ENCODE measurements around the gene VKORC1. TPM values are rescaled to one million over a fixed set of nuclear protein-coding genes. Genes with fewer than 3 reads are reported as not detected.

The VKORC1 gene
- 419 and 434 TPM in 2 replicates for polyA plus RNA-seq (2012; rRNA removed)
- polyA plus RNA-seq (2012; cell fraction: cytosol; rRNA removed) = 265 and 341 TPM in 2 replicates
- 174 and 208 TPM in 2 replicates for polyA plus RNA-seq (2012; cell fraction: nucleus; rRNA removed)

DNA sequence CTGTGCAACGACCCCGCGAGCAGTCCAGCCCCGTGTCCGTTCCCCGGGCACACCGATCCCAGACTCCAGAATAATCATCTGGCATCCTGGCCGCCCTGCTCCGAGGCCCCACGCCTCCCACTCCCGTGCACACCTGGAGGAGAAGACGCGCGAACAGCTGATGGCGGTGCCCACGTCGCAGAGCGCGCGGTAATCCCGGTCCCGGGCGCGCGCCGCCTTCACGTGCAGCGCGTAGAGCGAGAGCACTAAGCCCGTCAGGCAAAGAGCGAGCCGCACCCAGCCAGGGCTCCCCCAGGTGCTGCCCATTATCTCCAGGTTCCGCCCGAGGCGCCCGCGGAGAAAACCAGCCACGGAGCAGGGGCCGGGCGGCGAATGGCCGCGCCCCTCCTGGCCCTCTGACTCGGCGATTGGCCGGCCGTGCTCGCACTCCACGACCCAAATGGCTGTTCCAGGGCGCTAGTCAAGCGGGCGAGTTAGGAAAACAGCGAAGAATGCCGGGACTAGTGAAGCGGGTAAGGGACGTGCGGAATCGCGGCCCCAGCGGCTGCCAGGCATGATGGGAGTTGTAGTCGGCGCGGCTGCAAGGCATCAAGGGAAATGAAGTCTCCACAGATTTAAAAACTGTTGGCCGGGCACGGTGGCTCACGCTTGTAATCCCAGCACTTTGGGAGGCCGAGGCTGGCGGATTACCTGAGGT is at the start of gene VKORC1:
TSS of gene VKORC1 (minus strand) at position 374 of the 697 bp plus-strand sequence. CDS start at position 306, 68 bp downstream.
- Histone ChIP-seq H3K4me2 (peak within 1 kb of the TSS; percentile 100), H3K27me3 (ENCODE audit: insufficient read depth) (no peaks in the 10 kb centered on the region), H3K9ac (peak within 1 kb of the TSS; percentile 92), H4K20me1 (ENCODE audit: insufficient read depth) (peaks cover 7% of the 10 kb centered on the region; the same call in 1 of the 2 replicates), H2AFZ (ENCODE audit: low read depth) (peak within 1 kb of the TSS; percentile 80; the same call in 1 of the 2 replicates), H3K79me2 (ENCODE audit: insufficient read depth) (peaks cover 48% of the 10 kb centered on the region), H3K4me3 (ENCODE audit: low read depth in 2 of 2, low read length in 1 of 2) (peak within 1 kb of the TSS; percentile 68 to 100), H3K27ac (ENCODE audit: low read depth in 2 of 2, low read length in 1 of 2) (peak within 1 kb of the TSS; percentile 73 to 78), H3K9me2 (no peaks in the 10 kb centered on the region), H3K36me3 (replicated peaks in 1 of 2; ENCODE audit: control insufficient read depth in 1 of 2, insufficient read depth in 2 of 2, low read length in 1 of 2) (no peaks in the 10 kb centered on the region), H3K4me1 (ENCODE audit: control insufficient read depth in 1 of 2, insufficient read depth in 2 of 2, low read depth in 1 of 2, low read length in 1 of 2) (peaks cover 4 to 16% of the 10 kb centered on the region in 2 experiments; a peak in 2 of 4 replicates), H3F3A (replicated peaks; ENCODE audit: insufficient read depth) (no peaks in the 10 kb centered on the region), H3K9me3 (no peaks in the 10 kb centered on the region)
- TF ChIP-seq SIN3A (IDR thresholded peaks at IDR 0.05; ENCODE audit: borderline replicate concordance, low read depth, low read length) (0 out of 2 replicates have a peak, but pooled peaks have one; percentile 47), POLR2AphosphoS5 (IDR thresholded peaks at IDR 0.05; ENCODE audit: low read depth, low read length) (0 out of 2 replicates have a peak, but pooled peaks have one; percentile 52), ELF1 (IDR thresholded peaks at IDR 0.05) (peak; percentile 72), RXRA (IDR thresholded peaks at IDR 0.05; ENCODE audit: borderline replicate concordance, low read depth) (no peak), GABPA (IDR thresholded peaks at IDR 0.05; ENCODE audit: low read depth) (peak; percentile 60), YY1 (IDR thresholded peaks at IDR 0.05; ENCODE audit: low read depth) (peak; percentile 42; the same call in 1 of the 2 replicates), FOXM1 (IDR thresholded peaks at IDR 0.05; ENCODE audit: low read depth) (0 out of 2 replicates have a peak, but pooled peaks have one; percentile 17), TCF12 (IDR thresholded peaks at IDR 0.05) (peak; percentile 34; the same call in 1 of the 2 replicates), RAD21 (IDR thresholded peaks at IDR 0.05; ENCODE audit: low read length) (no peak), MXI1 (IDR thresholded peaks at IDR 0.05; ENCODE audit: low read depth, low read length) (peak; percentile 75; the same call in 1 of the 2 replicates), EP300 (IDR thresholded peaks at IDR 0.05; ENCODE audit: borderline replicate concordance in 1 of 2, low read depth in 1 of 2, low read length in 1 of 2) (peak in 1 of 2 experiments; percentile 29; a peak in 1 of 4 replicates), TAF1 (IDR thresholded peaks at IDR 0.05; ENCODE audit: borderline replicate concordance, low read depth, low read length) (peak; percentile 52), RFX5 (IDR thresholded peaks at IDR 0.05; ENCODE audit: low read length) (peak; percentile 54; the same call in 1 of the 2 replicates), USF1 (IDR thresholded peaks at IDR 0.05; ENCODE audit: borderline replicate concordance, low read depth) (no peak), CHD2 (IDR thresholded peaks at IDR 0.05; ENCODE audit: low read length, partially characterized antibody) (no peak), MAX (IDR thresholded peaks at IDR 0.05; ENCODE audit: low read depth) (peak; percentile 78)
- TF ChIP-seq, protein P1, sequence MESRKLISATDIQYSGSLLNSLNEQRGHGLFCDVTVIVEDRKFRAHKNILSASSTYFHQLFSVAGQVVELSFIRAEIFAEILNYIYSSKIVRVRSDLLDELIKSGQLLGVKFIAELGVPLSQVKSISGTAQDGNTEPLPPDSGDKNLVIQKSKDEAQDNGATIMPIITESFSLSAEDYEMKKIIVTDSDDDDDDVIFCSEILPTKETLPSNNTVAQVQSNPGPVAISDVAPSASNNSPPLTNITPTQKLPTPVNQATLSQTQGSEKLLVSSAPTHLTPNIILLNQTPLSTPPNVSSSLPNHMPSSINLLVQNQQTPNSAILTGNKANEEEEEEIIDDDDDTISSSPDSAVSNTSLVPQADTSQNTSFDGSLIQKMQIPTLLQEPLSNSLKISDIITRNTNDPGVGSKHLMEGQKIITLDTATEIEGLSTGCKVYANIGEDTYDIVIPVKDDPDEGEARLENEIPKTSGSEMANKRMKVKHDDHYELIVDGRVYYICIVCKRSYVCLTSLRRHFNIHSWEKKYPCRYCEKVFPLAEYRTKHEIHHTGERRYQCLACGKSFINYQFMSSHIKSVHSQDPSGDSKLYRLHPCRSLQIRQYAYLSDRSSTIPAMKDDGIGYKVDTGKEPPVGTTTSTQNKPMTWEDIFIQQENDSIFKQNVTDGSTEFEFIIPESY (IDR thresholded peaks at IDR 0.05; ENCODE audit: borderline replicate concordance, low read depth) = 0 out of 2 replicates have a peak, but pooled peaks have one; percentile 54
- TF ChIP-seq, protein P2, sequence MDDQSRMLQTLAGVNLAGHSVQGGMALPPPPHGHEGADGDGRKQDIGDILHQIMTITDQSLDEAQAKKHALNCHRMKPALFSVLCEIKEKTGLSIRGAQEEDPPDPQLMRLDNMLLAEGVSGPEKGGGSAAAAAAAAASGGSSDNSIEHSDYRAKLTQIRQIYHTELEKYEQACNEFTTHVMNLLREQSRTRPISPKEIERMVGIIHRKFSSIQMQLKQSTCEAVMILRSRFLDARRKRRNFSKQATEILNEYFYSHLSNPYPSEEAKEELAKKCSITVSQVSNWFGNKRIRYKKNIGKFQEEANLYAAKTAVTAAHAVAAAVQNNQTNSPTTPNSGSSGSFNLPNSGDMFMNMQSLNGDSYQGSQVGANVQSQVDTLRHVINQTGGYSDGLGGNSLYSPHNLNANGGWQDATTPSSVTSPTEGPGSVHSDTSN (IDR thresholded peaks at IDR 0.05) = peak; percentile 81
- peak; percentile 93 for DNase-seq
- CTCF ChIA-PET = interaction anchor here (2.6 kb wide), 1 partner anchor 48 kb away, joined by 13 read pairs; no protein-coding TSS in a partner anchor
- POLR2A ChIA-PET = interaction anchor here (0.5 to 1.8 kb wide), 7 partner anchors 8 to 348 kb away, joined by 3 to 10 read pairs (median 5); partner anchors contain the start of genes FUS, KAT8 and ZNF843
- WGBS (ENCODE audit: low lambda C conversion rate) = 1% methylated on average over 19 of the region's 69 CpGs

All from SK-N-SH (cell line).